NOMO-1 treated with DMSO at 0.1 percent for 48 hours (cell line): ENCODE measurements around the gene PTPRT.
"Not testable (repeated sequence)": the region's sequence is repeated elsewhere in the genome, so short reads cannot be mapped to it uniquely, and the experiment has no call there.

Source experiments
- DNase-seq: peaks from one replicate; lab custom pipeline; 2025; ENCODE audit not compliant: unreplicated experiment; lab: John Stamatoyannopoulos, UW

The PTPRT gene

GRCh38 chr20:42920776-42921175 lies 268.9 kb downstream of the PTPRT start:
- no peak for DNase-seq

GRCh38 chr20:42919316-42919715 lies 270.4 kb downstream of the PTPRT start:
- DNase-seq: no peak

GRCh38 chr20:42915081-42915480 lies 274.6 kb downstream of the PTPRT start:
- no peak for DNase-seq

GRCh38 chr20:42914302-42914701 lies 275.4 kb downstream of the PTPRT start:
- DNase-seq: no peak

GRCh38 chr20:42910808-42911207 lies 278.9 kb downstream of the PTPRT start:
- not testable (repeated sequence) for DNase-seq

GRCh38 chr20:42907730-42908129 lies 282.0 kb downstream of the PTPRT start:
- DNase-seq: no peak

- DNase-seq: no peak
These were observed 283.6 kb downstream of the PTPRT start for GRCh38 chr20:42906120-42906519.

GRCh38 chr20:42902509-42902908 lies 287.2 kb downstream of the PTPRT start:
- DNase-seq: no peak

- no peak for DNase-seq
These were observed 287.8 kb downstream of the PTPRT start for GRCh38 chr20:42901689-42902440.

GRCh38 chr20:42900764-42901163 lies 288.9 kb downstream of the PTPRT start:
- DNase-seq: not testable (repeated sequence)

GRCh38 chr20:42895020-42895419 lies 294.7 kb downstream of the PTPRT start:
- DNase-seq: no peak

- no peak for DNase-seq
These were observed 295.2 kb downstream of the PTPRT start for GRCh38 chr20:42894483-42894882.

- no peak for DNase-seq
These were observed 300.2 kb downstream of the PTPRT start for GRCh38 chr20:42889517-42889916.

GRCh38 chr20:42887281-42887680 lies 302.4 kb downstream of the PTPRT start:
- no peak for DNase-seq

- DNase-seq: no peak
These were observed 302.9 kb downstream of the PTPRT start for GRCh38 chr20:42886801-42887200.

- DNase-seq: no peak
These were observed 303.7 kb downstream of the PTPRT start for GRCh38 chr20:42886046-42886445.

GRCh38 chr20:42875581-42875980 lies 314.1 kb downstream of the PTPRT start:
- no peak for DNase-seq

- no peak for DNase-seq
These were observed 316.4 kb downstream of the PTPRT start for GRCh38 chr20:42873259-42873658.

GRCh38 chr20:42864116-42864515 lies 325.6 kb downstream of the PTPRT start:
- DNase-seq: no peak

- no peak for DNase-seq
These were observed 327.3 kb downstream of the PTPRT start for GRCh38 chr20:42862446-42862845.

GRCh38 chr20:42857446-42857845 lies 332.3 kb downstream of the PTPRT start:
- DNase-seq: no peak

- DNase-seq: no peak
These were observed 333.8 kb downstream of the PTPRT start for GRCh38 chr20:42855896-42856295.

- no peak for DNase-seq
These were observed 337.0 kb downstream of the PTPRT start for GRCh38 chr20:42852691-42853090.
